ENCODE measurements around the gene TMEM239. TPM values are rescaled to one million over a fixed set of nuclear protein-coding genes. Genes with fewer than 3 reads are reported as not detected.
"Not testable (repeated sequence)": the region's sequence is repeated elsewhere in the genome, so short reads cannot be mapped to it uniquely, and the experiment has no call there.

TMEM239 gene
- polyA plus RNA-seq, 12 donors = not detected

DNA sequence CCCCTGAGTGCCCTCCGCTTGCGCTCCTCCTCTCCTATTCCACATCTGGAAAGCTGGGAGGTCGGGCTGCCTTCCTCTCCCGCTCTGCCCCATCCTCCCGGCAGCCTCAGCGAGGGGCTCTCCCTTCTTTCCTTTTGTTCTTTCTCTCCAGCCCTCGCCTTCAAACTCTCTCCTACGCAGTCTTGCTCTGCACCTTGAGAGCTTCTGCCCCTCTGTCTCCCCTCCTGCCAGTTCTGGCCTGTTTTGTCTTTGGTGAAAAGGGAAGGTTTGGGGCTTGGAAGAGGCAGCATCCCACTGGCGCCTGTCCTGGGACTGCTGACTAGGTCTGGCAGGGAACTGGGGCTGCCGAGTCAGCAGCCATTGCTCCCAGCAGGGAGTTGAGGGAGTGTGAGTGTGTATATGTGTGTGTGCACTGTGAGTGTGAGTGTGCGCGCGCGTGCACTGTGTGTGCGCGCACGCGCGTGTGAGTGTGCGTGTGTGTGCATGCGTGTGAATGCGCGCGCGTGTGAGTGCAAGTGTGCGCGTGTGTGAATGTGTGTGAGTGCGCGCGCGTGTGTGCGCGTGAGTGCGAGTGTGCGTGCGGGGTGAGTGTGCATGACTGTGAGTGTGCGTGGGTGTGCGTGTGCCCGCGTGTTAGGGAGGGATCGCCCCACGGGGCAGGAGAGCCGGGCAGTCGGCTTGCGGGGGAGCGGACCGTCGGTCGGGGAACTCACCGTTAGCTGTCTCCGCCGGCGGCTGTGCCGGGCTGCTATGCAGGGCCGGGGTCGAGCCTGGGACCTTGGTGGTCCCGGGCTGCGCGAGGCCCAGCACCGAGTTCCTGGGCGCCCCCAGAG is 16.3 kb upstream of the TMEM239 start:
- no peak for DNase-seq

GRCh38 chr20:2800521-2801285 is 15.5 kb upstream of the TMEM239 start, which contains the start of gene CPXM1:
Gene CPXM1 (minus strand): TSS chr20:2800627. CDS start chr20:2800572, 55 bp downstream.
- DNase-seq = peak; percentile 49

DNA sequence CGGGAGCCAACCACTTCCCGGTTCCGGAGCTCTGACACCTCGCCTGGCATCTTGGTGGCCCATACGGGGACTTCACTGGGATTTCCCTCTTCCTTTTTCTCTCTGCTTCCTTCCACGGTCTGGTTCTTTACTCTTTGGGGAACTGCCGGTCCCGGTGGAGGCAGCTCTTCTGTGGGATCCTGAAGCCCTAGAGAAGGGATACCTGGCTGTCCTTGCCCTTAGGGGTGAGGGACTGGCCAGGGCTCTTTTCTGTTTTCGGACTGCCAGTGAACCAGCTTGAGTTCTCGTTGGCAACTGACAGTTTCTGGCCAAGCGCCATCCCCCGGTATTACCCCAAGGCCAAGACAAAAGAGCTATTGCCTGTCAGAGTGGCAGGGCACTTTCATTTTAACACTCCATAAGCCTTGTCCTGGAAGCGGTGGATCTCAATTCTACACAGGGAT is 14.9 kb upstream of the TMEM239 start:
- DNase-seq = no peak

GRCh38 chr20:2804041-2804828 is 11.9 kb upstream of the TMEM239 start:
- no peak for DNase-seq

- no peak for DNase-seq
These were observed 11.1 kb upstream of the TMEM239 start for GRCh38 chr20:2804852-2805688.

DNA sequence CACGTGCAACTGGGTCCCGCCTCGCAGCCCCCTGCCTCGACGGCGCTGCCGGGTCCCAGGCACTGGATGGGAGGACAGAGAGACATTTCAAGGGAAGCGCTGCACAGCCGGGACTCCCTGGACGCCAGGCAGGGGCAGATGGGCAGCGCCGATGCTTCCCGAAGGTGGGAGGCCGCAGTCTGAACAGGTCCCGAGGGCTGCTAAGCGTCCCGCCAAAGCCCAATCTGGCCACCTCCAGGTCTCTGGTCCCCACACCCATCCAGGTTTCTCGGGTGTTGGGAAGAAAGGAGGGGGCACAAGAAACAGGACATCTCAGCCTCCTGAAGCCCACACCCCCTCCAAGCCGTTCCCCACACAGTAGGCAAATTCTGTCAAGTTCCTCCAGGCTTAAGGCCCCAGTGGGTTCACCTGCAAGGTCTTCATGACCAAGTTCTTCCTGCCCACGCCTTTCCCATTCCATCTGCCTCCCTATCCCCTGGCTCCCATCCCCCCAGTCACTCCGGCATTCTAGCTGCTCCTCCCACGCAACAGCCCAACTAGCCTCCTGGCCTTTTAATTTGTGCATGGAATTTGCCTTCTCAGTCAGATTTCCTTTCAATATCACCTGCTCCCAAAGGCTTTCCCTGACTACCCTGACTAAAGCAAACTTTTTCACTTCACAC is 10.3 kb upstream of the TMEM239 start:
- no peak for DNase-seq

- no peak for DNase-seq
These were observed 9.8 kb upstream of the TMEM239 start for GRCh38 chr20:2806351-2806701.

- no peak for DNase-seq
These were observed 9.1 kb upstream of the TMEM239 start for GRCh38 chr20:2807019-2807418.

DNA sequence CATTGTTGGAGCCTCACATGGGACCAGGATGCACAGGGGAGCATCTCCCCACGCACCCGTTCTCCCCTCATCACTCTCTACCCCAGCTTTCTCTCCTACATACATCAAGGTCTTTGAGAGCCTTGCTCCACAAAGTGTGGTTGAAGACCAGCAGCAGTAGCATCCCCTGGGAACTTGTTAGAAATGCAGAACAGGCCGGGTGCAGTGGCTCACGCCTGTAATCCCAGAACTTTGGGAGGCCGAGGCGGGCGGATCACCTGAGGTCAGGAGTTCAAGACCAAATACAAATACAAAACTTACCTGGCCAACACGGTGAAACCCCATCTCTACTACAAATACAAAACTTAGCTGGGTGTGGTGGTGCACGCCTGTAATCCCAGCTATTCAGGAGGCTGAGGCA is 8.2 kb upstream of the TMEM239 start:
- not testable (repeated sequence) for DNase-seq

DNA sequence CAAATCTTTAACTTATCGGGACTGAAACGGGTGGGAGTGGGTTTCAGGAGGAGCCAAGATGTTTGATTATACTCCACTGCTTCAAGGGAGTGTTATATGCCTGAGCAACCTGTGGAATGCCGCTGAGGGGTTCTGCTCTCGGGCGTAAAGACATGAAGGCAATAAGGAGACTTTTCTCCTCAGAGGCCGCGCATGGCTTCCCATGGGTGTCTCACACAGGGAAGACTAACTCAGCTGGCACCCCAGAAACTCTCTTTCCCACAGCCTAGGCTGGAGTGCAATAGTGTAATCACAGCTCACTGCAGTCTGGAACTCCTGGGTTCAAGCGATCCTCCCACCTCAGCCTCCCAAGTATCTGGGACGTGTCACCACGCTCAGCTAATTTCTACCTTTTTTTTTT is 6.5 kb upstream of the TMEM239 start:
- DNase-seq = no peak

DNA sequence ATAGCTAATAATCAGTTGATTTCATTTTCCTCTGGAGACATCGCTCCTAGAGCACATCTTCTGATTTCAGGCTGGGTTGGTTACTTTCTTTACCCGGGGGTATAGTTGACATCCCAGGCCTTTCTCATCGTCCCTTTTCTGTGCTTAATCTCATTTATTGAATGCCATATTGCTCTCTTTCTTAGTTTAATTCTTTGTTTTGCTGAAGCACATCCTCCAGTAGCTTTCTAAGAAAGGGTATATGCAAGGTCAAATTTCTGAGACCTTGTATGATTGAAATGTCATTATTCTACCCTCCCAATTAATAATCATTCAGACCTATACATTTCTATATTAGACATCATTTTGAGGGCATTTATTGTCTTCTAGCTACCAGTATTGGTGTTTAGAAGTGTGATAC is 4.0 kb upstream of the TMEM239 start:
- DNase-seq = no peak

- DNase-seq = no peak
These were observed 2.1 kb upstream of the TMEM239 start for GRCh38 chr20:2814076-2814475.

DNA sequence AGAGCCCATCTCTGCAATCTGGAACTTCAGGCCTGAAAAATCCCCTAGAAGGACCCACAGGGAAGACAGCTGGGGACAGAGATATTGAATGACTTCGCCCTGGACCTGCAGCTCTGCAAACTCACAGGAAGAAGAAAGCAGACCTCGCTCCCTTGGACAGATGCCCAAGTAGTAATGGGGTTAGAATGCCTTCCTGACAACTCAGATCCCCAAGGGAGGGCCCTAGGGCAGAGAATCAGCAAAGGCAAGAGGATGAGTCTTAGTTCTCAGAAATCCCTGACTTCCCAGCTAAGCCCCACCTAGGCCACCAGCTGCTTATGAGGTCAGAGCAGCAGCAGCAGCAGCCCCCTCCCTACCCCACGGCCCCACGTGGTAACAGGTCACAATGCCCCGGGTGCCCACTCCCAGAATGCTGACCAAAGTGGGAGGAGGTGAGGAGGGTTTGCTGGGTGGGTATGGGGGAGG is 1.5 kb upstream of the TMEM239 start, which contains the start of gene C20orf141:
C20orf141 (plus strand) TSS at position 401 of the 465 bp plus-strand sequence. CDS start 198 bp downstream, outside the sequence.
- no peak for DNase-seq

DNA sequence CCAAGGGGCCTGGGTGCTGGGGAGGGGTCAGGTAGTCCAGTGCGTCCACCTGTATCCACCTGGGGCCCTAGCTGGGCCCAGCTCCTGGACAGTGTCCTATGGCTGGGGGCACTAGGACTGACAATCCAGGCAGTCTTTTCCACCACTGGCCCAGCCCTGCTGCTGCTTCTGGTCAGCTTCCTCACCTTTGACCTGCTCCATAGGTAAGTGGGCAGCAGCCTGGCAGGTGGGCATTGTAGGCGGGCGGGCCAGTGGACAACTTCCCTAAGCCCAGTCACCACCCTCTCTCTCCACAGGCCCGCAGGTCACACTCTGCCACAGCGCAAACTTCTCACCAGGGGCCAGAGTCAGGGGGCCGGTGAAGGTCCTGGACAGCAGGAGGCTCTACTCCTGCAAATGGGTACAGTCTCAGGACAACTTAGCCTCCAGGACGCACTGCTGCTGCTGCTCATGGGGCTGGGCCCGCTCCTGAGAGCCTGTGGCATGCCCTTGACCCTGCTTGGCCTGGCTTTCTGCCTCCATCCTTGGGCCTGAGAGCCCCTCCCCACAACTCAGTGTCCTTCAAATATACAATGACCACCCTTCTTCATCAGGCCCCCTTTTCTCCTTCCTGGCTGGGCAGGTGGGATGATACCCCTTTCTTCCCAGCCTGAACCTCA is 793 bp upstream of the TMEM239 start:
- DNase-seq = no peak

- DNase-seq = no peak
These were observed 598 bp downstream of the TMEM239 start for GRCh38 chr20:2816583-2817340.

DNA sequence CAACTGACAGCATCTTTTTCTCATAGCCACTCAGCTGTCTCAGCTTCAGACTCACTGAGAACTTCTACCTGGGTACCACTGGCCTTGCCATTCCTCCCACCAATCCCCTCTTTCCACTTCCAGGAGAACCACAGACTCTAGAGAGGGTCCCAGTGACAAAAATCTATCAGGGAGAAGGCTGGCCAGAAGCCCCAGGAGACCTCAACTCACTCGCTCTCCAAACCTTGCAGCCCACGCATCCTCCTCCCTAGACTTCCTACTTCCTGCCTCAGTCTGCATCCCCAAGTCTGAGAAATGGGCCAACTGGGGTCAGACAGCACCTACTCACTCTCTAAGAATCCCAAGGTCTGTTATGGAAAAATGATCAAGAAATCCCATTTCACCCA is 1.2 kb downstream of the TMEM239 start:
- no peak for DNase-seq

DNA sequence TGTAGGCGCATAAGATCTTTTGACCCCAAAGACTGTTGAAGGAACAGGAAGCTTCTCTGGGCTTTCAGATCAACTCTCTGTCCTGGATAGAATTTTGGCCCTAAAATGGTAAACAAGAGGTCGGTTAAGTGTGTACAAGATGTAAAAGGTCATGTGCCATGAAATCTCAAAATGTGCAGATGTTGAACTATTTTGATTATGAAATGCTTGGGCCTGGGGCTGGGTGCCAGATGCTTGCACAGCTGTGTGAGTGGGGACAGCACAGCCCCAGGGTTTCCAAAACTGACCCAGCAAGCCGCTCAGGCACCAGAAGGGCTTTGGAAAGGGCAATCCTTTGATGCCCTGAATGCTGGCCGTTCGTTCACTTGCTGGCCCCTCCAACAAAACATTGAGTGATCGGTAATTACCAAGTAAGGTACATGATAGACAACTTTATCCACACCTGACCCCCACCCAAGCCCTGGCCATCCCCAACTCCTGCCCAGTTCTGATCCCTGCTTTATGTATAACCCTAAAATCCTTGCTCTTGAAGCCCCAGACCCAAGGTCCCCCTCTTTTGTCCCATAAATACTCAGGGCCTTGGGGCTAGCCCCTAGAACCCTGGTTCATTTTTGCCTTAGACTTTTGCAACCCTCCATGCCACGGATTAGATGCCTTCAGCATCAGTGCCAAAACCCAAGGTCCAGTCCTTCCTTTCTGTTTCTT is 1.9 kb downstream of the TMEM239 start:
- DNase-seq = no peak

DNA sequence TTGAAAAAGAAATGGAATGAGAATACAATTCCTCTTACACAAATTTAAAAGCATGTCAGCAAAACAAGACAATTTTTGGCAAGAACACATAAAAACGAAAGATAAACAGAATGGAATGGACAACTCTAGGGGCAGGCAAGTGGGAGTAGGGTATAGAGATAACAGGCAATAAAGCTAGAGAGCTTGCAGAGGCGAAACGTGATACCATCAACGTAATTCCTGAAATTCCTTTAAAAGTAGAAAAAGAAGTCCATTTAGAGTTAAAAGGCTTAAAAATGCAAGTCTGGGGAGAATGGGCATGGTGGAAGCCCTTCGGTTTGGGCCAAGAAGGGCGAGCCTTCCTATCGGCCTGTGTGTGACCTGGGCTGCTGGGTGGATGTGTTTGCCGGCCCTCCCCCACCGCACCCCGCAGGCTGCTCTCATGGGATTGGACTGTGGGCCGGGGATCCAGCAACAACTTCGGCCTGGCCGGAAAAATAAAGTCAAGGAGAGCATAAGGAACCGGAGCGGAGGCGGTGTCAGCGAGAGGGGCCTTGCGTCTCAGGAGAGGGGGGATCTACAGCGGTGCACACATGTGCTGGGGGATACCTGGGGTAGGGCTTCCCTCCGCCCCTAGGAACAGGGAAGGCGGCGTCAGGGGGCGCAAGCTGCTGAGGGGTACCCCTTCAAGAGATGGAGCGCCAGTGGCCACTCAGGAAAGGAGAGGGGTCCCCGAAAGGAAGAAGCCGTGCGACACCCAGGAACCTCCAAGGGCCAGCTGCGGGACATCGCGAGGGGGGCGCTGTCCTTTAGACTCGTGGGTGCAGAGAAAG is 4.1 kb downstream of the TMEM239 start:
- DNase-seq = no peak

Data from muscle of arm (tissue), 12 donors.